K562 (cell line): Measurements from ENCODE around the gene TFAP2A. TPM values are rescaled to one million over a fixed set of nuclear protein-coding genes. Genes with fewer than 3 reads are reported as not detected.

ENCODE experiments used
- ARID2 ChIP-seq: fragments of 450-650 bp; IDR thresholded peaks from 2 replicates; pipeline ENCODE4 v1.6.1; 2017; ENCODE audit warnings: antibody characterized with exemption, mild to moderate bottlenecking
- FOXA3 ChIP-seq, 2 experiments: fragments of 450-650 bp in 1 of 2; sonication (generic) in 1 of 2; formaldehyde crosslinking; IDR thresholded peaks in 1 of 2; conservative IDR thresholded peaks in 1 of 2; 2 replicates each; pipeline versions ENCODE4 v1.4.0 to v1.8.0; 2020 to 2022; ENCODE audit warnings: mild to moderate bottlenecking in 2 of 2, missing genetic modification reagents in 1 of 2
- FOXJ3 ChIP-seq: sonication (generic); formaldehyde crosslinking; IDR thresholded peaks from 2 replicates; pipeline ENCODE4 v1.4.0; 2020; ENCODE audit warnings: mild to moderate bottlenecking, missing genetic modification reagents
- NFATC3 ChIP-seq: fragments of 450-650 bp; IDR thresholded peaks from 2 replicates; pipeline ENCODE4 v1.6.1; 2017; ENCODE audit warnings: mild to moderate bottlenecking
- PRMT5 ChIP-seq: sonication (generic); formaldehyde crosslinking; IDR thresholded peaks from 2 replicates; pipeline ENCODE4 v1.5.0; 2020; ENCODE audit warnings: missing genetic modification reagents
- SAP30 ChIP-seq: fragments of 200-600 bp; sonication (generic); IDR thresholded peaks from 2 replicates; pipeline ENCODE4 v1.6.1; 2012; ENCODE audit warnings: borderline replicate concordance, low read depth, mild to moderate bottlenecking, moderate library complexity, low read length, control low read depth, inconsistent platforms; ENCODE audit not compliant: insufficient read depth, poor library complexity, severe bottlenecking
- SIN3B ChIP-seq: fragments of 450-650 bp; IDR thresholded peaks from 2 replicates; pipeline ENCODE4 v1.6.1; 2017; ENCODE audit warnings: low read depth, mild to moderate bottlenecking, moderate library complexity
- SMAD2 ChIP-seq: fragments of 150-350 bp; IDR thresholded peaks from 2 replicates; pipeline ENCODE4 v1.6.1; 2014; ENCODE audit warnings: low read depth, mild to moderate bottlenecking, low read length
- ZNF174 ChIP-seq: fragments of 250-450 bp; sonication (Bioruptor Pico); IDR thresholded peaks from 2 replicates; pipeline ENCODE4 v1.4.0; 2020; ENCODE audit warnings: mild to moderate bottlenecking
- ZNF24 ChIP-seq: fragments of 450-650 bp; IDR thresholded peaks from 2 replicates; pipeline ENCODE4 v1.6.1; 2016
- ZNF408 ChIP-seq: fragments of 250-450 bp; sonication (Bioruptor Pico); IDR thresholded peaks from 2 replicates; pipeline ENCODE4 v1.4.0; 2020; ENCODE audit warnings: low read depth, mild to moderate bottlenecking, moderate library complexity
- ZNF444 ChIP-seq: fragments of 250-450 bp; sonication (Bioruptor Pico); IDR thresholded peaks from 2 replicates; pipeline ENCODE4 v1.4.0; 2020; ENCODE audit warnings: mild to moderate bottlenecking, moderate library complexity
- ZNF584 ChIP-seq: fragments of 200-800 bp; sonication (Bioruptor generic); IDR thresholded peaks from 2 replicates; pipeline ENCODE4 v1.6.1; 2016; ENCODE audit warnings: low read depth, mild to moderate bottlenecking, missing genetic modification characterization, missing compliant biosample characterization
- polyA plus RNA-seq, 8 experiments: library from polyadenylated mRNA; depleted of rRNA in 4 of 8; stranded (reverse) in 5 of 8; unstranded in 3 of 8; fragments of >200 nt; fragmentation: Nextera tagmentation in 2 of 8; fragmentation: Illumina TruSeq in 1 of 8; extraction: Ambion mirVana in 2 of 8; extraction: Trizol in 1 of 8; gene quantifications; 2 replicates each; pipeline versions ENCODE4 v1.2.1 to v1.2.3, GENCODE V29; 2011 to 2014; ENCODE audit warnings: inconsistent platforms in 1 of 8, missing spikeins in 1 of 8
- total RNA-seq, 7 experiments: library from RNA; depleted of rRNA in 6 of 7; stranded (reverse); fragments of >200 nt in 6 of 7; fragmentation: Illumina TruSeq in 2 of 7; extraction: Trizol in 2 of 7; gene quantifications; 2 replicates each; pipeline versions ENCODE4 v1.2.1 to v1.2.3, GENCODE V29; 2011 to 2021; ENCODE audit warnings: low replicate concordance in 1 of 7
- TF ChIP-seq, protein P1 (sequence below): sonication (generic); formaldehyde crosslinking; IDR thresholded peaks from 2 replicates; pipeline ENCODE4 v1.8.0; 2022; ENCODE audit warnings: mild to moderate bottlenecking, missing genetic modification reagents
- TF ChIP-seq, protein P2 (sequence below): fragments of 250-450 bp; sonication (Bioruptor Pico); IDR thresholded peaks from 2 replicates; pipeline ENCODE4 v1.8.0; 2022; ENCODE audit warnings: inconsistent platforms, mild to moderate bottlenecking, moderate library complexity, borderline replicate concordance
- TF ChIP-seq, protein P3 (sequence below), 2 experiments: fragments of 150-350 bp in 1 of 2; IDR thresholded peaks; 2 replicates each; pipeline ENCODE4 v1.6.1; 2012 to 2016; ENCODE audit warnings: low read depth in 2 of 2, low read length in 2 of 2, mild to moderate bottlenecking in 1 of 2, moderate library complexity in 1 of 2
- TF ChIP-seq, protein P4 (sequence below): fragments of 250-450 bp; sonication (Bioruptor Pico); IDR thresholded peaks from 2 replicates; pipeline ENCODE4 v1.5.0; 2021
- TF ChIP-seq, protein P5 (sequence below): fragments of 200-800 bp; sonication (Bioruptor generic); IDR thresholded peaks from 2 replicates; pipeline ENCODE4 v1.6.1; 2017; ENCODE audit warnings: missing genetic modification characterization, missing compliant biosample characterization

Gene TFAP2A
- total and polyA plus RNA-seq, 9 of the 15 experiments (the other 6 are each of a cell fraction or from before 2014, with no cell fraction given): 0.14 to 0.53 (median 0.19) TPM; not detected in 1

DNA sequence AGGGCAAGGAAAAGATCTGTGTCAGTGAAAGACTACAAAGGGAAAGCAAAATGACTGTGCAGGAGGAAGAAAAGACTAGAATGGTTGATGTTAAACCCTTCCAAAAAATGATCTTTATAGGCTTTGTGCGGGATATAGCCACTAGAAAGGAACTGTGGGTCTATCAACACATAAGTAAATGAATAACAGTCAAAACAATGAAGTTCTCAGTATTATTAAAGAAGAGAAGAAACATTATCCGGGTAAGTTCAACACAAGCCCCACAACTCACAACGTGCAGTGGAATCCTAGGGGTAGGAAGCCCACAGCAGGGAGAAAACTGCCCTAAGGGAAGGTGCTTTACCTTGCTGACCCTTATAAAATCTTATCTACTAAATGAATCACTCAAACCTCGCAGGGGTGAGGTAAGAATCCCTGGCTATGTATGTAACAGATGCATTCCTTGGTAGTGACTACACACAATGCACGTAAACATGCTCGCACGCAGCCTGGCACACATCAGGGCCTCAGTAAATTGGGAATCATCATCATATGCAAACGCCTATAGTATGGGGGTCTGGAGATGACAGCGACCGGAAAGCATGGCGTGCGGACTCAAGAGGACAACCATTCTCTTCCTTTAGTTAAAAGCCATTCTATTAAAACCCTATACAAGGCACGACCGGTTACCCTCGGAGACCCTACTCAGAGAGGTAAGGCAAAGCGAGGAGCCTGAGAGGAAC lies 11.3 kb downstream of the TFAP2A start (continued):
- TF ChIP-seq FOXA3 (CRISPR knock-in tag; conservative IDR thresholded peaks at IDR 0.05 in 1 of 2, IDR thresholded peaks at IDR 0.05 in 1 of 2) (no peak), NFATC3 (no peak), ZNF174 (CRISPR knock-in tag) (no peak; the same call in 1 of the 2 replicates), FOXJ3 (CRISPR knock-in tag) (no peak), ZNF584 (no peak), ZNF444 (CRISPR knock-in tag) (no peak), SMAD2 (no peak), ARID2 (peak; percentile 72), ZNF24 (no peak), ZNF408 (CRISPR knock-in tag) (peak; percentile 4; the same call in 1 of the 2 replicates), PRMT5 (CRISPR knock-in tag) (no peak), SIN3B (no peak), SAP30 (no peak)
- TF ChIP-seq, protein P1, sequence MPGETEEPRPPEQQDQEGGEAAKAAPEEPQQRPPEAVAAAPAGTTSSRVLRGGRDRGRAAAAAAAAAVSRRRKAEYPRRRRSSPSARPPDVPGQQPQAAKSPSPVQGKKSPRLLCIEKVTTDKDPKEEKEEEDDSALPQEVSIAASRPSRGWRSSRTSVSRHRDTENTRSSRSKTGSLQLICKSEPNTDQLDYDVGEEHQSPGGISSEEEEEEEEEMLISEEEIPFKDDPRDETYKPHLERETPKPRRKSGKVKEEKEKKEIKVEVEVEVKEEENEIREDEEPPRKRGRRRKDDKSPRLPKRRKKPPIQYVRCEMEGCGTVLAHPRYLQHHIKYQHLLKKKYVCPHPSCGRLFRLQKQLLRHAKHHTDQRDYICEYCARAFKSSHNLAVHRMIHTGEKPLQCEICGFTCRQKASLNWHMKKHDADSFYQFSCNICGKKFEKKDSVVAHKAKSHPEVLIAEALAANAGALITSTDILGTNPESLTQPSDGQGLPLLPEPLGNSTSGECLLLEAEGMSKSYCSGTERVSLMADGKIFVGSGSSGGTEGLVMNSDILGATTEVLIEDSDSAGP (CRISPR knock-in tag): no peak
- TF ChIP-seq, protein P2, sequence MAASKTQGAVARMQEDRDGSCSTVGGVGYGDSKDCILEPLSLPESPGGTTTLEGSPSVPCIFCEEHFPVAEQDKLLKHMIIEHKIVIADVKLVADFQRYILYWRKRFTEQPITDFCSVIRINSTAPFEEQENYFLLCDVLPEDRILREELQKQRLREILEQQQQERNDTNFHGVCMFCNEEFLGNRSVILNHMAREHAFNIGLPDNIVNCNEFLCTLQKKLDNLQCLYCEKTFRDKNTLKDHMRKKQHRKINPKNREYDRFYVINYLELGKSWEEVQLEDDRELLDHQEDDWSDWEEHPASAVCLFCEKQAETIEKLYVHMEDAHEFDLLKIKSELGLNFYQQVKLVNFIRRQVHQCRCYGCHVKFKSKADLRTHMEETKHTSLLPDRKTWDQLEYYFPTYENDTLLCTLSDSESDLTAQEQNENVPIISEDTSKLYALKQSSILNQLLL: no peak
- TF ChIP-seq, protein P3, sequence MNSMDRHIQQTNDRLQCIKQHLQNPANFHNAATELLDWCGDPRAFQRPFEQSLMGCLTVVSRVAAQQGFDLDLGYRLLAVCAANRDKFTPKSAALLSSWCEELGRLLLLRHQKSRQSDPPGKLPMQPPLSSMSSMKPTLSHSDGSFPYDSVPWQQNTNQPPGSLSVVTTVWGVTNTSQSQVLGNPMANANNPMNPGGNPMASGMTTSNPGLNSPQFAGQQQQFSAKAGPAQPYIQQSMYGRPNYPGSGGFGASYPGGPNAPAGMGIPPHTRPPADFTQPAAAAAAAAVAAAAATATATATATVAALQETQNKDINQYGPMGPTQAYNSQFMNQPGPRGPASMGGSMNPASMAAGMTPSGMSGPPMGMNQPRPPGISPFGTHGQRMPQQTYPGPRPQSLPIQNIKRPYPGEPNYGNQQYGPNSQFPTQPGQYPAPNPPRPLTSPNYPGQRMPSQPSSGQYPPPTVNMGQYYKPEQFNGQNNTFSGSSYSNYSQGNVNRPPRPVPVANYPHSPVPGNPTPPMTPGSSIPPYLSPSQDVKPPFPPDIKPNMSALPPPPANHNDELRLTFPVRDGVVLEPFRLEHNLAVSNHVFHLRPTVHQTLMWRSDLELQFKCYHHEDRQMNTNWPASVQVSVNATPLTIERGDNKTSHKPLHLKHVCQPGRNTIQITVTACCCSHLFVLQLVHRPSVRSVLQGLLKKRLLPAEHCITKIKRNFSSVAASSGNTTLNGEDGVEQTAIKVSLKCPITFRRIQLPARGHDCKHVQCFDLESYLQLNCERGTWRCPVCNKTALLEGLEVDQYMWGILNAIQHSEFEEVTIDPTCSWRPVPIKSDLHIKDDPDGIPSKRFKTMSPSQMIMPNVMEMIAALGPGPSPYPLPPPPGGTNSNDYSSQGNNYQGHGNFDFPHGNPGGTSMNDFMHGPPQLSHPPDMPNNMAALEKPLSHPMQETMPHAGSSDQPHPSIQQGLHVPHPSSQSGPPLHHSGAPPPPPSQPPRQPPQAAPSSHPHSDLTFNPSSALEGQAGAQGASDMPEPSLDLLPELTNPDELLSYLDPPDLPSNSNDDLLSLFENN (IDR thresholded peaks at IDR 0.05; ENCODE audit: low read depth in 2 of 2, low read length in 2 of 2): no peak
- TF ChIP-seq, protein P4, sequence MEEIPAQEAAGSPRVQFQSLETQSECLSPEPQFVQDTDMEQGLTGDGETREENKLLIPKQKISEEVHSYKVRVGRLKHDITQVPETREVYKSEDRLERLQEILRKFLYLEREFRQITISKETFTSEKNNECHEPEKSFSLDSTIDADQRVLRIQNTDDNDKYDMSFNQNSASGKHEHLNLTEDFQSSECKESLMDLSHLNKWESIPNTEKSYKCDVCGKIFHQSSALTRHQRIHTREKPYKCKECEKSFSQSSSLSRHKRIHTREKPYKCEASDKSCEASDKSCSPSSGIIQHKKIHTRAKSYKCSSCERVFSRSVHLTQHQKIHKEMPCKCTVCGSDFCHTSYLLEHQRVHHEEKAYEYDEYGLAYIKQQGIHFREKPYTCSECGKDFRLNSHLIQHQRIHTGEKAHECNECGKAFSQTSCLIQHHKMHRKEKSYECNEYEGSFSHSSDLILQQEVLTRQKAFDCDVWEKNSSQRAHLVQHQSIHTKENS (CRISPR knock-in tag): no peak
- TF ChIP-seq, protein P5, sequence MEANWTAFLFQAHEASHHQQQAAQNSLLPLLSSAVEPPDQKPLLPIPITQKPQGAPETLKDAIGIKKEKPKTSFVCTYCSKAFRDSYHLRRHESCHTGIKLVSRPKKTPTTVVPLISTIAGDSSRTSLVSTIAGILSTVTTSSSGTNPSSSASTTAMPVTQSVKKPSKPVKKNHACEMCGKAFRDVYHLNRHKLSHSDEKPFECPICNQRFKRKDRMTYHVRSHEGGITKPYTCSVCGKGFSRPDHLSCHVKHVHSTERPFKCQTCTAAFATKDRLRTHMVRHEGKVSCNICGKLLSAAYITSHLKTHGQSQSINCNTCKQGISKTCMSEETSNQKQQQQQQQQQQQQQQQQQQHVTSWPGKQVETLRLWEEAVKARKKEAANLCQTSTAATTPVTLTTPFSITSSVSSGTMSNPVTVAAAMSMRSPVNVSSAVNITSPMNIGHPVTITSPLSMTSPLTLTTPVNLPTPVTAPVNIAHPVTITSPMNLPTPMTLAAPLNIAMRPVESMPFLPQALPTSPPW (CRISPR knock-in tag): no peak
